ENCODE measurements around the gene HINT3. TPM values are rescaled to one million over a fixed set of nuclear protein-coding genes. Genes with fewer than 3 reads are reported as not detected.

HINT3 gene
- total and polyA plus RNA-seq, 2 experiments from 2014 or later, result 1.8 to 8.0 TPM

DNA sequence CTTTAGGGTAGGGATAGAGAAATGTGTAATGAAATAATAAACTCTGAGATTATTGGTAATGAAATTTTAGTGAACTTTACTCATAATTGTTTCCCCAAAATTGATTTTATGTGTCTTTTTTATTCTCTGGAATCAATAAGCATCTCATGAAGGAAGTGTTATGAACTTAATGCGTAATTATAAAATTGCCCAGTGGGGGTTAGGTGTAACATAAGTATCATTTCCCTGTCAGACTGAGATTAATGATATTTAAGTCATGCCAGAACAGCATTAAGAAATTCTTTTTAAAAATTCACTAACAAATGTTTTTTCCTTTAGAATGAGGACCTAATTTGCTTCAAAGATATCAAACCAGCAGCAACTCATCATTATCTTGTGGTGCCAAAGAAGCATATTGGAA lies 10.0 kb downstream of the HINT3 start (continued):
- TF ChIP-seq ZNF462 (CRISPR knock-in tag; IDR thresholded peaks at IDR 0.05), result no peak
- TF ChIP-seq, protein P1, sequence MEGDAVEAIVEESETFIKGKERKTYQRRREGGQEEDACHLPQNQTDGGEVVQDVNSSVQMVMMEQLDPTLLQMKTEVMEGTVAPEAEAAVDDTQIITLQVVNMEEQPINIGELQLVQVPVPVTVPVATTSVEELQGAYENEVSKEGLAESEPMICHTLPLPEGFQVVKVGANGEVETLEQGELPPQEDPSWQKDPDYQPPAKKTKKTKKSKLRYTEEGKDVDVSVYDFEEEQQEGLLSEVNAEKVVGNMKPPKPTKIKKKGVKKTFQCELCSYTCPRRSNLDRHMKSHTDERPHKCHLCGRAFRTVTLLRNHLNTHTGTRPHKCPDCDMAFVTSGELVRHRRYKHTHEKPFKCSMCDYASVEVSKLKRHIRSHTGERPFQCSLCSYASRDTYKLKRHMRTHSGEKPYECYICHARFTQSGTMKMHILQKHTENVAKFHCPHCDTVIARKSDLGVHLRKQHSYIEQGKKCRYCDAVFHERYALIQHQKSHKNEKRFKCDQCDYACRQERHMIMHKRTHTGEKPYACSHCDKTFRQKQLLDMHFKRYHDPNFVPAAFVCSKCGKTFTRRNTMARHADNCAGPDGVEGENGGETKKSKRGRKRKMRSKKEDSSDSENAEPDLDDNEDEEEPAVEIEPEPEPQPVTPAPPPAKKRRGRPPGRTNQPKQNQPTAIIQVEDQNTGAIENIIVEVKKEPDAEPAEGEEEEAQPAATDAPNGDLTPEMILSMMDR (conservative IDR thresholded peaks at IDR 0.05; ENCODE audit: low read depth in 2 of 2), result no peak
- no peak for TF ChIP-seq EZH2 (IDR thresholded peaks at IDR 0.05; ENCODE audit: low read depth, unreplicated experiment)
- TF ChIP-seq ZNF114 (CRISPR knock-in tag; IDR thresholded peaks at IDR 0.05), result no peak
- no peak for TF ChIP-seq ZNF331 (CRISPR knock-in tag; IDR thresholded peaks at IDR 0.05; ENCODE audit: low read depth)
- no peak for TF ChIP-seq EZH2phosphoT487 (IDR thresholded peaks at IDR 0.05; ENCODE audit: unreplicated experiment)
- TF ChIP-seq STAT1 (IDR thresholded peaks at IDR 0.05; ENCODE audit: unreplicated experiment), result no peak
- TF ChIP-seq, protein P2, sequence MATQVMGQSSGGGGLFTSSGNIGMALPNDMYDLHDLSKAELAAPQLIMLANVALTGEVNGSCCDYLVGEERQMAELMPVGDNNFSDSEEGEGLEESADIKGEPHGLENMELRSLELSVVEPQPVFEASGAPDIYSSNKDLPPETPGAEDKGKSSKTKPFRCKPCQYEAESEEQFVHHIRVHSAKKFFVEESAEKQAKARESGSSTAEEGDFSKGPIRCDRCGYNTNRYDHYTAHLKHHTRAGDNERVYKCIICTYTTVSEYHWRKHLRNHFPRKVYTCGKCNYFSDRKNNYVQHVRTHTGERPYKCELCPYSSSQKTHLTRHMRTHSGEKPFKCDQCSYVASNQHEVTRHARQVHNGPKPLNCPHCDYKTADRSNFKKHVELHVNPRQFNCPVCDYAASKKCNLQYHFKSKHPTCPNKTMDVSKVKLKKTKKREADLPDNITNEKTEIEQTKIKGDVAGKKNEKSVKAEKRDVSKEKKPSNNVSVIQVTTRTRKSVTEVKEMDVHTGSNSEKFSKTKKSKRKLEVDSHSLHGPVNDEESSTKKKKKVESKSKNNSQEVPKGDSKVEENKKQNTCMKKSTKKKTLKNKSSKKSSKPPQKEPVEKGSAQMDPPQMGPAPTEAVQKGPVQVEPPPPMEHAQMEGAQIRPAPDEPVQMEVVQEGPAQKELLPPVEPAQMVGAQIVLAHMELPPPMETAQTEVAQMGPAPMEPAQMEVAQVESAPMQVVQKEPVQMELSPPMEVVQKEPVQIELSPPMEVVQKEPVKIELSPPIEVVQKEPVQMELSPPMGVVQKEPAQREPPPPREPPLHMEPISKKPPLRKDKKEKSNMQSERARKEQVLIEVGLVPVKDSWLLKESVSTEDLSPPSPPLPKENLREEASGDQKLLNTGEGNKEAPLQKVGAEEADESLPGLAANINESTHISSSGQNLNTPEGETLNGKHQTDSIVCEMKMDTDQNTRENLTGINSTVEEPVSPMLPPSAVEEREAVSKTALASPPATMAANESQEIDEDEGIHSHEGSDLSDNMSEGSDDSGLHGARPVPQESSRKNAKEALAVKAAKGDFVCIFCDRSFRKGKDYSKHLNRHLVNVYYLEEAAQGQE (IDR thresholded peaks at IDR 0.05; ENCODE audit: unreplicated experiment), result no peak
- TF ChIP-seq NANOG (IDR thresholded peaks at IDR 0.05; ENCODE audit: borderline replicate concordance), result no peak

Measured in GM23338 (cell line).